ENCODE results near the gene TRPM3.
"Not testable (repeated sequence)": the region's sequence is repeated elsewhere in the genome, so short reads cannot be mapped to it uniquely, and the experiment has no call there.

Gene TRPM3

DNA sequence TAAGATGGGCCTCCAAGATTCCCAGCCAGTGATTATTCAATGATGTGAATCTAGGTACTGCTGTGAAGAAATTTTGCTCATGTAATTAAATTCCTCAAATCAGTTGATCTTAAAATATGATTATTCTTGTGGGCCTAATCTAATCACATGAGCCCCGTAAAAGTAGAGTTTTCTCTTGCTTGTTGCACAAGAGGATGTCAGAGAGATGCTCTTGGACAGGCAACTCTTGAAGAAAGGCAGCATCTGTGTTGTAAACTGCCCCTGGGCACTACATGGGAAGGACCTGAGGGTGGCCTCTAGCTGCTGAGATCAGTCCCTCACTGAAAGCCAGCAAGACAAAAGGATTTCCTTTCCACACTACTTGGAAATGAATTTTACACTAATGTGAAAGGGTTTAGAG, 132.9 kb downstream of the TRPM3 start:
- no peak for DNase-seq

DNA sequence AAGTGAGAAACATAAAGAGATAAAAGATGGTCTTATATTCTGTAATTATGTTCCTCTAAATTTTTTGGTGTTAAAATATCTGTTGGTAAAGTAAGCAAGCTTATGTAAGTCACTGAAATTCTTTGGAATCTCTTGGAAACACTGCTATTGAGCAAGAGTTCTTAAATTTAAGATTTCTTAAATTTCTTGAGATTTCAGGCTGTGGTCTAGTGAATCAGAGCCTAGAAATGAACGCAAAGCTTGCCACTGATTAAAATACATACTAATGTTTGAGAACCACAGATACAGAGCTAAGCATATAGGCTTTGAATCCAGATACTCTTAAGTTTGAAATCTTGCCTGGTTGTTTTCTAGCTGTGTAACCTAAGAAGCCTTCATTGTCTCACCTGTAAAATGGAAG, 133.4 kb downstream of the TRPM3 start:
- no peak for DNase-seq

DNA sequence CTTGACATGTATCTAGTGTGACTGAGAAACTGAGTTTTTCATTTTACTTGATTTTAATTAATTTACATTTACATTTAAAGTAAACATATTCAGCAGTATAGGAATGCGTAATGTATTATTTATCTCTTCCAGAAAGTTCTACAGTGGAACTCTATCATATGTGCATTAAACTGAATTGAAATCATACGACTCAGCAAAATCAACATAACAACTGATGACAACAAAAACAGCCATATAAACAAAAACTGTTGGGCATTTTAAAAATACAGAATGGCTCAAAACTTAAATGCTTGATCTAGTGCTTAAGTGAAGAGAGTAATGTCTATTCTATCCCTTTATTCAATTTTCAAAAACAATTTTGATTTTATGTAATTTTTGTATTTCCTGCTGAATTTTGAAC, 134.4 kb downstream of the TRPM3 start:
- DNase-seq, result no peak

DNA sequence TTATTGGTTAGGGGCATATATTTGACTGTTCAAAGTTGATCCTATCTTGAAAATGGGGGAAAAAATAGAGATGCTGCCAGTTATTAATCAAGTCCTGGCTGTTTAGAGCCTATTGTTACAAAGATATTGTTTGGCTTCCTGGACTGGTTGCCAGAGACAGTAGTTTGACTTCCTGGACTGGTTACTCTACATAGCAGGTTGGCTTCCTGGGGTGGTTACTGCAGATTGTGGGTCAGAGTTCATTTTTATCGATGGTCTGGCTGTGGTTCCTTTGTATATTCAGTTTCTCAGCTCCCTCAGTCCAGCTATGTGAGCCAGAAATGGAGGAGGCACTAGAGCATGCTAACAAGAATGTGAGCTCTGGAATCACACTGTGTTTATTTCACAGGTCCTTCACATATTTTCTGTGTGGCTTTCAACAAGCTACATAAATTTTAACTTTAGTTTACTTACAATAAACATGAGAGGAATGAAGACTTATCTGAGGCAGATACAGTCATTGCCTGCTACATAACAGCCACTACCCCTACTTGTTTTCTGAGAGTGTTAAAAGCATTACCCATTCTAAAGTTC, 137.6 kb downstream of the TRPM3 start:
- DNase-seq, result no peak

DNA sequence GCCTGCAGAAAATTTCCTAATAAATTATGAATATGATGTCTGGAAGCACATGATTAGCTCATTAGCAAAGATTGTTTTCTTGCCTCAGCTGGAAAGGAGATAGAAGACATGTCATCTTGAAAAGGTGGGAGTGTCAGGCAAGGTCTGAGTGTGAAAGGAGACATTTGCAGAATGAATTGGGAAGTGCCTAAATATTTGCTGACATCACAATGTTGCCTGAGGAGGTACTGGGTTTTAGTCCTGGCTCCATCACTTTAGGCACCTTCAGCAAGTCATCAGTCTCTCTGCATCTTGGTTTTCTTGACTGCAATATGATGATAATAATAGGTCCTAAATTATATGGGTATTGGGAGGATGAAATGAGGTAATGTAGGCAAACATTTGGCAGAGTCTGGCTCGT, 140.1 kb downstream of the TRPM3 start:
- DNase-seq, result no peak

DNA sequence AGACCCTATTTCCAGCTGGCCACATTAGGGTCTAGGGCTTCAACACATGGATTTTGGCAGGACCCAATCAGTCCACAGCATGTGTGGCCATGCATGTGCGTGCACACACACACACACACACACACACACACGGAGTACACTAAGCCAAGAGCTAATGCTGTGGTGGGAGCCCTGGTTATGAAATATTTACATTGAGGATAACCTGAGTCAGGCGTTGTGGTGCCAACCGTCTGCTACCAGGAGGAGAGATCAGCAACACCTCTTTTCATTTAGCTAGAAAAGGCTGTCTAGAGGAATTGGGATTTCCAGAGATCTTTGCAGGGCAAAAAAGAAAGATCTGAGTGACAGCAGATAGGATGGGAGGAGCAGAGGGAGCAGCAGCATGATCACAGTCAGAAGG, 141.5 kb downstream of the TRPM3 start:
- DNase-seq, result no peak

DNA sequence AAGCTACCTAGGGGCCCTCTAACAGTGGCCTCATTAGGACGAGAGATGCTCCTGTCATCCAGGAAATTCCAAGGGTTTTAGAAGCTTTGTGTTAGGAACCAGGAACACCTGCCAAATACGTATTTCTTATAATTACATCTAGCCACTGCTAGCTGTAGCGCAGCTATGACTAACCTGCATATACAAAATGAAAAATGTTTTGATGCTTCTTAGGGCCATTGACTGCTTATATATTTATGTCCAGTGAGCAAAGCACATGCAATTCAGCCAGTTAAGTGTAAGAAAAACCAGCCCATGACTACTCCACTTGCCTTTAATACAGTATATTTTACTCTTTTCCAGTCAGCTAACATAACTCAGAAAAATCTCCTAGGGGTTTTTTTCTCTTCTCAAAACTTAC, 143.3 kb downstream of the TRPM3 start:
- DNase-seq, result no peak

DNA sequence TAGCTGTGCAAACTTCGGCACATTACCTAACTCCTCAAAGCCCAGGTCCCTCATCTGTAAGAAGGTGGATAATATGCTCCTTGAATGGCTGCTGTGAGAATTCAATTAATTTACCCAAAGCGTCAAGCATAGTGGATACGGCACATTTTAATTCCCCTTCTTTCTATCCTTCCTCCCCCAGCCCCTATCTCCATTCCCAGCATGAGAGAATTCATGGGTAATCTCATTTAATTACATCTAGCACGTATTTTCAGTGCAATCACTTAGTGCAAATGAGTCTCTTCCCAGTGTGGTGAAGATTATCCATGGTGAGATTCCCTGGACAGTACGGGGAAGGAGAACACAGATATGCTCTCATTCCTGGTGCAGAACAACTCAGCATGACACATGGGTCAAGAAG, 145.6 kb downstream of the TRPM3 start:
- no peak for DNase-seq

DNA sequence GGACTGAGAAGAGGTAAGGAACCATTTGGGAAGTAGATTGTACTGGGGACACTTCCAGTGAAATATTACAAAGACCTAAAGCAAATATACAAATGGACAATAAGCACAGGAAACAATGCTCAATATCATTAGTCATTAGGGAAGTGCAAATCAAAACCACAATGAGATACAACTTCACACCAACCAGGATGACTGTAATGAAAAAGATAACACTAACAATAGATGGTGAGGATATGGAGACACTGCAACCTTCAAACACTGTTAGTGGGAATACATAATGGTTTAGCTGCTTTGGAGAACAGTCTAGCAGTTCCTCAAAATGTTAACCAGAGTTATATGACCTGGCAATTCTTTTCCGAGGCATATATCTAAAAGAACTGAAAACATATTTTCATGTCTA, 149.7 kb downstream of the TRPM3 start:
- no peak for DNase-seq

DNA sequence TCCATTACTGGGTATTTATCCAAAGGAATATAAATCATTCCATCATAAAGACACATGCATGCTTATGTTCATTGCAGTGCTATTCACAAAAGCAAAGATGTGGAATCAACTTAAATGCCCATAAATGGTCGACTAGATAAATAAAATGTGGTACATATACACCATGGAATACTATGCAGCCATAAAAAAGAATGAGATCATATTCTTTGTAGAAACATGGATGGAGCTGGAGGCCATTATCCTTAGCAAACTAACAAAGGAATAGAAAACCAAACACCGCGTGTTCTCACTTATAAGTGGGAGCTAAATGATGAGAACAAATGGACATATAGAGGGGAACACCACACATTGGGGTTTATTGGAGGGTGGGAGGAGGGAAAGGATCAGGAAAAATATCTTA, 155.0 kb downstream of the TRPM3 start:
- DNase-seq, result not testable (repeated sequence)

DNA sequence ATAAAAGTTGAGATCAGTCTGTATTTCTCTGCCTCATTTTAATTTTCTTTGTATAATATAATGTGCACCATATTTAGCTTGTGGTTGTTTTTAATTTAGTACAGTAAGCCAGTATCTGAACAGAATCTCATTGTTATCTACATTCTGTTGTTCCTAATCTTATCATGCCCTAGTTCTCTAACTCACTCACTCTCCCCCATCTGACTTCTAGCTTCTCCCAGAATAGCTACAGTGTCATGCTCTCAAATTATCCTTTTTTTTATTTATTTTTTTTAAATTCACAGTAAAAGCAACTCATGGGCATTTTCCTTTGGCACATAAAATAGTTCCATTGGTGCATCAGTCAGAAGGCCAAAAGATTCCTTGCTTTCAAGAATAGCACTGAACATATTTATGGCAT, 156.6 kb downstream of the TRPM3 start:
- DNase-seq, result no peak

DNA sequence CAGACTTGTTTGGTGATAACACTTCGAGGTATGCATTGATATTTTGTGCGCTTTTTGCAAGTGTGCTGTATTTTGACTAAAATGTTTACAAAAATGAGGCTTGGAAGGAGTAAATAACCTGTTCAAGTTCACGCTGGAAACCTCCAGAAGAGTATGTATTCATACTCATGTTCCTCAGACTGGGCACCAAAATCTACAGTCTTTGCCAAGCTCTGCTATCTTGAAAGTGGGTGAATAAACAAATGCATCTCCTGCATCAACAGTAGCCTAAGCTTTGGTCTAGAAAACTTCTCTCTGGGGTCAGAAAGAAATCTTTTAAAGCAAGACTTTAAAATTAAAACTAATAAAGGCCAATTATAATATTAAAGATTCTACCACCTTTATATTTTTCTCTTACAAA, 157.9 kb downstream of the TRPM3 start:
- DNase-seq, result no peak

DNA sequence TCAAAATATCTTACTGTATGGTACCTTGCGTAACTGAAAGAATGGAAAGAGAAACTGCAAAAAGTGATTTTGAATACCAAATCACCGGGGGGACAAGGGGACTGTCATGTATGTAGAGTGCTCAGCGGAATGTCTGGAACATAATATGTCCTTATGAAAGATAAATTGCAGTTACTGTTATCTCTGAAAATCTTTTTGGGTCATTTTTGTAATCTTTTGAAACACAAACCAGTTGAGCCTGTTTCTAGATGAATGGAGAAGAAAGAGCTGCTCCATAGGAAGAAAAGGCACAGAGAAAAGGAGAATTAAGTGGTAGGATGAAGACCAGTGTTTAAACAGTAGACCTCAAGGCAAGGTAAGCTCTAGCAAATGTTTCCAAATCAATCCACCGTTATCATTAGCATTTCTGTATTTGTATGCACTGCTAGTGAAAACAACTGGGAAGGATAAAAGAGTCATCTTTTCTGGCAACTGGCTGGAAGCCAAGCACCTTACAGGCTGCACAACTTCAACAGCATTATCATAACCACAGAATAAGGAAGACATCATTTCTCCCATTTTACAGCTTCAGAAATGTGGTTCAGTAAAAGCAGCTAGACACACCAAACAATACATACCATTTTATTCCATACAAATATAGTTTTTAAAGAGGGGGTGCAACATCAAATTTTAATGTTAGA, 158.5 kb downstream of the TRPM3 start:
- no peak for DNase-seq

DNA sequence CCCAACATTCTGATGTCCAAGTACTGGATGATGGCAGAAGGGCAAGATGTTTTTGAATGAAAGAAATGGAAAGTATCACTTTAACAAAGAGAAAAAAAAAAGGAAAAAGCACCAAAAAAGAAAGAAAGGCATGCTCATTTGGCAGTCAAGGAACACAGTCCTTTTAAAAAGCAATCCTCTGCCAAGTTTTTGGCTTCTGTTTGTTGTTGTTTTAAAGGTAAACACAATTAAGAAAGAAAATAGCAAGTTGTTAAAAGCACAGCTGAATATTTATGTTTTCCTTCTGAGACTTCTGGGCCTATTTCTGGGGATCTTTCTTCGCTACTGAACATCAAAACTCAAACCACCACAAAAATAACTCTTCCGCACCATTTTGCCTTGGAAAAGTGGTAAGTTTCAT, 162.1 kb downstream of the TRPM3 start:
- DNase-seq, result no peak

DNA sequence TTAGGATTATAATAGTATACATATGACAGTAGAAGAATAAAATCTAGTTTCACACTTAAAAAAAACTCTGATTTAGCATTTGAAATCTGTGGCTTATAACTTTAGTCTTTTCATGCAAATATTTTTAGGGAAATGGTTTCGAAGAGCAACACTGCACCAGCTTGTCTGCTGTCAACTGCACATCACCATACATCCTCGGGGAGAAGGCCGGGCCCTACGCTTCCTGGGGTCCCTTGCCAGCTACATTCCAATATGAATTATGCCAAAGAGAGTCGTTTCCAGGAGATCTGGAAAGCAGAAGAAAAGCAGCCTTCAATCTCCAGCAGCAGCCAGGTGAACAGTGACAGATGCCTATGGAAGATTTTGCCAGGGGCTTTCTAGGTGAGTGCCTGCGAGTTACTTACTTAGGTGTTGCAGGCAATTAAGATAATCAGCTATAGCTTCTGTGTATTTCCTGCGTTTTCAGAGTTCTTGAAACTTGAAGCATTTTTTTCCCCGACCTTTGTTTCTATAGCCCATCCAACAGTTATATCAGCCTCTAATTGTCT, 166.8 kb downstream of the TRPM3 start:
- no peak for DNase-seq

DNA sequence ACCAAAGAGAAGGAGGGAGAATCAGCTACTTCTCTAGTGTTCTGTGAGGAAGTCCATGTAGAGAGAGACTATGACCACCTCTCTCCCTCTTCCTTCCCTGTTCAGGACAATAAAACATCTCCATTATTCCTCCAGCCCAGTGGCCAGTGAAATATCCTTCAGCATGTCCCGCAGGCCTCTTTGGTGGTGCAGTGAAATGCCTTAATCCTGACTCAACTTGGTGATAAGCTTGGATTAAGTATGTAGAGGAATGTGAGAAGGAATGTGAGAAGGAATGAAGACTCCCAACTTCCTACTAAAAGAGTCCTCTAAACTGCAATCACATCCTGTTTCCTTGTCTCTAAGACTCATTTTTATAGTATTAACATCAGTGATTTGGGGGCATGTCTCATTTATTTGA, 167.3 kb downstream of the TRPM3 start:
- DNase-seq, result no peak

DNA sequence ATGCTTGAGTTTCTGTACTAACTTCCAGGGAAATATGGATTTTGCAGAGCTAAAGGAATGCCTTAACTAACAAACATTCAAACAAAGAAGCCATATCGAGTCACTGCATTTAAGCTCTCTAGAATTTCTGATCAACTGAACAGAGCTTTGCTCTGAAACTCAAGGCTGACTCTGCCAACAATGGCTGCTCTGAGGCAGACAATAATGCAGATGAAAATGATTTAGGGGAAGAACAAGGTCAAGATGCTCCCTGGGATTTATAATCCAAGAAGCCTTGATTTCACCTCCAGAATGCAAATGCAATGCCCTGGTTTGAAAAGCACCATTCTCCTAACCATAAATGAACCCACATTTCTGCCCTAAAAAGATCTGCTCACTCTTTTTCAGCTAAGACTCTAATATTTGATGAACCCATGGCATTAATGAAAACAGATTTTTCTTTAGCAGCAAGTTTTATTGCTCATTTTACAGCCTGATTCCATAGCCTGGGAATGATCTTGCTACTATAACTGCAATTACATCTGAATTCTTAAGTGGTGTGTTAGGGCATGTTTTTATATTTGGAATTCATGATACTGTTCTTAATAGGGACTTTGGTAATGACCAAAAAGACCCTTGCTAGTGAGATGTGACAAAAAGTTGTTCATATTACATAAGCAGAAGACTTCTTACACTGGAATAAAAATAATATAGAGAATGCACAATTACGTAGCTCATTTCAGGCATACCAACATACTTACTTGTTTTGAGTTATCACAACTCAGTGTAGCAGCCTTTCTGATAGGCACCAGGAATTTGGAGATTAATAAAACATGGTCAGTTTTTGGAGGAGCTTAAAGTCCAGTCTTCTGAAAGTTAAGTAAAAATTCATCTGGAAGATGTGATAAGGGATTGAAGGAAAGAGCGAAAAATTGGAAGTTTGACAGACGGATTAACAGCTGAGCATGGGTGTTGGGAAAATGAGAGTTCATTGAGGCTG, 169.4 kb downstream of the TRPM3 start:
- DNase-seq, result no peak

DNA sequence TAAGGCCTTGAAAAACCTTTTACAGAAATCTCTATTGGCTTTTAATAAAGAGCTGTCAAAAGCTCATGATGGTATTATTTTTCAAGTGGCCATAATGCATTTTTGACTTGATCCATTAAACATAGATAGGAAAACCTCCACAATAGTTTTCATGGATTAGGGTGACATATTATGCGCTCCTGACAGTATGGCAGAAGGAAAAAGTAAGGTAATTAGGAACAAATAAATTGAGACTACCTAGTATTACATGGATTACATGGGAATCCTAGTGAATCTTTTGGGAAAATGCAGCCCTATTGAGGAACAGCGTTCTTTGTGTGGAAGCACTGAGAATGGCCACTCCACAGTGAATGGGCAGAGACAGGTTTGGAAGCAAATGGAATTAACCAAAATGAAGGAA, 171.2 kb downstream of the TRPM3 start:
- DNase-seq, result no peak

DNA sequence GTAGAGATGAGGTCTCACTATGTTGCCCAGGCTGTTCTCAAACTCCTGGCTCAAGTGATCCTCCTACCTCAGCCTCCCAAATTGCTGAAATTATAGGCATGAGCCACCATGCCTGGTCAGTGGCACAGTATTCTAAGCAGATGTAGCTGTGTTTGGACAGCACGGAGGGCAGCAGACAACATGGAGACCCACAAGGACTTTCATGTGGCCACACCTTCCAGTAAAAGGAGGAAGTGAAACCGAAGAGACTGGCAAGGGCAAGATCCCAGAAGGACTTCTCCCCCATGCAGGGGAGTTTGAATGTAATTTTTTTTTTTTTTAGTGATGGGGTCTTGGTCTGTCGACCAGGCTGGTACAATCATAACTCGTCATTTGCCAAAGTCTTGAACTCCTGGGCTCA, 172.2 kb downstream of the TRPM3 start:
- no peak for DNase-seq

DNA sequence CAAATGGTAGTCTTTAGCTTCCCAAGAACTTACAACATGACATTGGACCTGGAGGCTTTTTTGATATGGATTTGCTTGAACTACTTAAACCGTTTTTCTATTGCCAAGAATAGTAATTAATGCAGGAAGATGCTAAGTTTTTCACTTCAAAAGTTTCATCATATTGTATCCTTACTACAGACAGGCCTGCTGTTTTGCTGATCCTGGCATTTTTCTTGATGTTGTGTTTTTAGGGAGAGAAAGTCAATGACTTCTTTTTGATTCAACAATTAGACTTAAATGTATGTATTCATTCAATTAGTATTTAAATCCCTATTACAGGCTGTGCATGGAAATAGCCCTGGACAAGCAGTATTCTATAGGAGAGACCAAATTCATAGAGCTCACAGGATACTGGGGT, 172.7 kb downstream of the TRPM3 start:
- no peak for DNase-seq

DNA sequence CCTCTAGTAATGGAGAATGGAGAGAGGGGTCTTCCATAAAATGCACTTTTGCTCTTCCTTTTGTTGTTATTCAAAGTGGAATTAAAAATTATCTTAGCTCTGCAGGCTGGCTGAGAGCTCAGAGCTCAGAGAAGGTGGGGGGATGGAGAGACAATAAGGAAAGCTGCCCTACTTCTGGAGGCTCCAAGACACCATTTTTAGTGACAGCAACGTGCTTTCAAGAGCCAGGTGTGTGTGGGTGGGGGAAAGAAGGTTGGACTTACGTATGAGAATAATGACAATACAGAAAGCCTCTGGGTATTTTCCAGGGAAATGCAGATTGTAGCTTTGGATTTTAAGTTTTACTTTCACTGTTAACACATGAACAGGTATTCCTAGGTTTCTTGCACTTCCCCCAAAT, 173.9 kb downstream of the TRPM3 start:
- no peak for DNase-seq

DNA sequence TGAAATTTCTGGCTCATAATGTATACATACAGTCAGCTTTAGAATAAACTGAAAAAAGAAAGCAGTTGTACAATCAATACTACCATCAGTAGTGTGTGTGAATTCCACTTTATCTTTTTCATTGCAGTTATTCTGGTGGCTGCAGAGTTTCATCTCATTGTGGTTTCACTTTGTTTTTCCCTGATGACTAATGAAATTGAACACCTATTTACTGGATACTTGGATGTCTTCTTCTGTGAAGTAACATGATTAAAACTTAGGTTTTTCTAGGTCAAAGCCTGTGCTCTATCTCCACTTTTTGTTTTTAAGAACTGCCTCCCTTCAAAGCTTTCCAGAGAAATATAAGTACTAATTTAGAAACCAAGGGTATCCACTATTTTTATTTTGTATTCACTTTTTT, 174.3 kb downstream of the TRPM3 start:
- no peak for DNase-seq

DNA sequence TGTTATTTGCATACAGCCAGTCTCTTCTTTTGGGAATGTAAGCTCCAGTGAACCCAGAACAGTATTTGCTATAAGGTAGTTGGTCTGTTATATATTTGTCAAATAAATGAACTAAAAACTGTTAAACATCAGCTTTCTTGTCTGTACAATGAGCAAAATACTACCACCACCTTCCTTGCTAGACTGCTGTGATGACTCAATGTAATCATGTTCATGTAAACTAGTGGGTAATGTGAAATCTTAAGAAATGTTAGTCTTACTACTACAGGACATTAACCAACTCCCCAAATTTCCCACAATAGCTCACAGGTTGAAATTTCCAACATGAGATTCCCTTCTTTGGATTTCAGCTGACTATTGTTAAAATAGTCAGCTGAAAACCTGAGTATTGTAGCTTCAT, 176.1 kb downstream of the TRPM3 start:
- no peak for DNase-seq

DNA sequence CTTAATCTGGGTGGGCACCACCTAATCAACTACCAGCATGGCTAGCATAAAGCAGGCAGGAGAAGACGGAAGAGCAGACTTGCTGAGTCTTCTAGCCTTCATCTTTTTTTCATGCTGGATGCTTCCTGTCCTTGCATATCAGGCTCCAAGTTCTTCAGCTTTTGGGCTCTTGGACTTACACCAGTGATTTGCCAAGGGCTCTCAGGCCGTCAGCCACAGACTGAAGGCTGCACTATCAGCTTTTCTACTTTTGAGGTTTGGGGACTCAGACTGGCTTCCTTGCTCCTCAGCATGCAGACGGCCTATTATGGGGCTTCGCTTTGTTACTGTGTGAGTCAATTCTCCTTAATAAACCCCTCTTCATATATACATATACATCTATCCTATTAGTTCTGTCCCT, 180.2 kb downstream of the TRPM3 start:
- DNase-seq, result no peak
